GM23338 (cell line): ENCODE data around the gene TENT4B. TPM values are rescaled to one million over a fixed set of nuclear protein-coding genes. Genes with fewer than 3 reads are reported as not detected.

Experiments used
- ATAC-seq: fragments of 200-7000 bp; cut with Tn5 transposase; 3 replicates; pipeline ENCODE4 v1.9.1; 2020
- DNase-seq: peaks from one replicate; pipeline ENCODE4 v3.0.0-alpha.2; 2015; ENCODE audit warnings: low spot score
- H2AFZ ChIP-seq: fragments of 200-600 bp; sonication (generic); 2 replicates; pipeline ENCODE4 v1.8.0; 2016; ENCODE audit warnings: antibody characterized with exemption, mild to moderate bottlenecking, moderate library complexity
- H3F3A ChIP-seq: fragments of 200-600 bp; sonication (generic); replicated peaks from 2 replicates; pipeline ENCODE4 v1.8.0; 2017; ENCODE audit warnings: antibody characterized with exemption, mixed run types, low read depth
- H3K27ac ChIP-seq: fragments of 200-600 bp; sonication (generic); 2 replicates; pipeline ENCODE4 v1.6.1; 2016; ENCODE audit warnings: low read depth
- H3K27me3 ChIP-seq: fragments of 200-600 bp; sonication (generic); 2 replicates; pipeline ENCODE4 v1.8.0; 2016; ENCODE audit warnings: mild to moderate bottlenecking, mixed run types, moderate library complexity; ENCODE audit not compliant: insufficient read depth
- H3K36me3 ChIP-seq: fragments of 200-600 bp; sonication (generic); 2 replicates; pipeline ENCODE4 v1.8.0; 2016; ENCODE audit warnings: mild to moderate bottlenecking; ENCODE audit not compliant: insufficient read depth
- H3K4me1 ChIP-seq: fragments of 200-600 bp; sonication (generic); 2 replicates; pipeline ENCODE4 v1.8.0; 2016; ENCODE audit warnings: mild to moderate bottlenecking, moderate library complexity; ENCODE audit not compliant: insufficient read depth
- H3K4me2 ChIP-seq: fragments of 200-600 bp; sonication (generic); 2 replicates; pipeline ENCODE4 v1.7.1; 2017; ENCODE audit warnings: mixed run types
- H3K4me3 ChIP-seq: fragments of 200-600 bp; sonication (generic); 2 replicates; pipeline ENCODE4 v1.6.1; 2016; ENCODE audit warnings: mixed run types
- H3K79me2 ChIP-seq: fragments of 200-600 bp; sonication (generic); replicated peaks from 2 replicates; pipeline ENCODE4 v1.8.0; 2017; ENCODE audit warnings: mild to moderate bottlenecking; ENCODE audit not compliant: insufficient read depth
- H3K9me2 ChIP-seq: fragments of 200-600 bp; sonication (generic); 2 replicates; pipeline ENCODE4 v1.8.0; 2017; ENCODE audit not compliant: insufficient read depth
- H4K20me1 ChIP-seq: fragments of 200-600 bp; sonication (generic); replicated peaks from 2 replicates; pipeline ENCODE4 v1.8.0; 2017; ENCODE audit warnings: mild to moderate bottlenecking; ENCODE audit not compliant: insufficient read depth
- H3K27ac Mint-ChIP-seq: 2 replicates; pipeline ENCODE4 v1.8.0; 2020; ENCODE audit warnings: inconsistent platforms, mild to moderate bottlenecking, moderate library complexity, mixed read lengths
- H3K27me3 Mint-ChIP-seq: 3 replicates; pipeline ENCODE4 v1.8.0; 2022; ENCODE audit warnings: low read depth, mild to moderate bottlenecking, moderate library complexity, mixed read lengths, inconsistent platforms; ENCODE audit not compliant: insufficient read depth, poor library complexity
- H3K36me3 Mint-ChIP-seq: 3 replicates; pipeline ENCODE4 v1.8.0; 2021; ENCODE audit warnings: low read depth, mild to moderate bottlenecking, inconsistent platforms, moderate library complexity, mixed read lengths
- H3K4me1 Mint-ChIP-seq: 3 replicates; pipeline ENCODE4 v1.8.0; 2020; ENCODE audit warnings: mild to moderate bottlenecking, inconsistent platforms, mixed read lengths
- H3K4me3 Mint-ChIP-seq: 3 replicates; pipeline ENCODE4 v1.8.0; 2021; ENCODE audit warnings: moderate library complexity, mild to moderate bottlenecking, inconsistent platforms, mixed read lengths
- H3K9me3 Mint-ChIP-seq: 3 replicates; pipeline ENCODE4 v1.8.0; 2020; ENCODE audit warnings: moderate library complexity, mild to moderate bottlenecking, inconsistent platforms, mixed read lengths
- CREB1 ChIP-seq: fragments of 250-450 bp; sonication (Bioruptor Pico); IDR thresholded peaks from 2 replicates; pipeline ENCODE4 v1.5.0; 2020; ENCODE audit warnings: low read depth, mild to moderate bottlenecking, moderate library complexity
- EZH2 ChIP-seq: fragments of 200-600 bp; sonication (generic); IDR thresholded peaks from one replicate; pipeline ENCODE4 v1.8.0; 2017; ENCODE audit warnings: antibody characterized with exemption, mild to moderate bottlenecking, low read depth; ENCODE audit not compliant: unreplicated experiment
- EZH2phosphoT487 ChIP-seq: fragments of 200-600 bp; sonication (generic); IDR thresholded peaks from one replicate; pipeline ENCODE4 v1.8.1; 2018; ENCODE audit warnings: antibody characterized with exemption; ENCODE audit not compliant: unreplicated experiment
- JUNB ChIP-seq: IDR thresholded peaks from one replicate; pipeline ENCODE4 v1.6.1; 2016; ENCODE audit warnings: antibody characterized with exemption; ENCODE audit not compliant: unreplicated experiment
- NANOG ChIP-seq: IDR thresholded peaks from 2 replicates; pipeline ENCODE4 v1.6.1; 2016; ENCODE audit warnings: antibody characterized with exemption, borderline replicate concordance
- polyA plus RNA-seq: library from polyadenylated mRNA; unstranded; fragments of >200 nt; fragmentation: Nextera tagmentation; extraction: Ambion mirVana; gene quantifications from 2 replicates; pipeline ENCODE4 v1.2.1, GENCODE V29; 2016
- total RNA-seq: library from RNA; depleted of rRNA; stranded (reverse); fragments of >200 nt; shearing (Covaris generic); gene quantifications from 2 replicates; pipeline ENCODE4 v1.2.3, GENCODE V29; 2014
- TF ChIP-seq, protein P1 (sequence below), 2 experiments: fragments of 200-600 bp in 1 of 2; sonication (generic) in 1 of 2; conservative IDR thresholded peaks; 2 replicates each; pipeline versions ENCODE4 v1.5.1 to v1.6.1; 2016 to 2017; ENCODE audit warnings: antibody characterized with exemption in 2 of 2, low read depth in 2 of 2, mild to moderate bottlenecking in 2 of 2, moderate library complexity in 1 of 2
- TF ChIP-seq, protein P2 (sequence below): IDR thresholded peaks from 2 replicates; pipeline ENCODE4 v1.6.1; 2016; ENCODE audit warnings: antibody characterized with exemption
- TF ChIP-seq, protein P3 (sequence below): fragments of 250-450 bp; sonication (Bioruptor Pico); IDR thresholded peaks from 2 replicates; pipeline ENCODE4 v1.5.0; 2020; ENCODE audit warnings: mild to moderate bottlenecking, moderate library complexity

Gene TENT4B
- total and polyA plus RNA-seq, 2 experiments from 2014 or later = 17.6 to 21.3 TPM

DNA sequence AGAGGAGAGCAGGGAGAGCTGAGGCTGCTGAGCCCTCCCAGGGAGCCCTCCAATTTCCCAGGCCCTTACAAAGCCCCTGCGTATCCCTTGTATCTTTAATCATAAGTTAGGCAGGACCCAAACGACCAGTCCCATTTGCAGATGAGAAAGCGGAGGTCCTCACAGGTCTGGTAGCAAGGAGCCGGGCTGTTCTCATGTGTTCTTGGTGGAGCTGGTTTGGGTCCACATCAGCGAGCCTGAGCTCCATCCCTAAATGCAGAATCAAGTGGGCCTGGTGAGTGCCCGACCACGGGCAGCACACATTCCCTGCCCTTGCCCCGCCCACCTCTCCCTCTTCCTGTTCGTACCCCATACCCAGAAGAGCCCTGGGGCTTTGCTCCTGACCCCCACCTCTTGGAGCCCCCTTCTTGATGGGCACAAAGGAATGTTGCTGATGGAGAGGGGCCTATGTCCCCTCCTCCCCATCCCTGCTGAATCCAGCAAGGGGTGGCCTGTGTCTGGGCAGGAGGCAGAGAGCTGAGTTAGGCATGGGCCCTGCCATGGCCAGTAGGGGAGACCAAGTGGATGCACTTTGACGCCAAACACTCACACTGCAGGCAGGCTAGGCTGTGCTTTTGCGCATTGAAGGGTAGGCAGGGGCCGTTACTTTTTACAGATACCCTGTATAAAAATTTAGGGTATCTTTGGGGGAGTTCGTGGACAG is 95.0 kb downstream of the TENT4B start:
- Histone ChIP-seq H3K4me1 (peaks cover 24% of the 10 kb centered on the region), H3K79me2 (no peaks in the 10 kb centered on the region), H3K9me2 (no peaks in the 10 kb centered on the region), H3F3A (0 out of 2 replicates have a peak, but pooled peaks cover 11% of the 10 kb centered on the region), H3K36me3 (no peaks in the 10 kb centered on the region), H3K27me3 (peaks cover 18% of the 10 kb centered on the region), H2AFZ (no peak overlapping the region; the same call in 1 of the 2 replicates), H3K27ac (peak overlapping the region; percentile 69; the same call in 1 of the 2 replicates), H3K4me3 (no peak overlapping the region), H4K20me1 (no peaks in the 10 kb centered on the region), H3K4me2 (peak overlapping the region; percentile 43; the same call in 1 of the 2 replicates)
- peaks cover 26% of the 10 kb centered on the region for H3K4me1 Mint-ChIP-seq
- no peak overlapping the region for H3K4me3 Mint-ChIP-seq
- H3K27me3 Mint-ChIP-seq = peaks cover 22% of the 10 kb centered on the region
- TF ChIP-seq, protein P1, sequence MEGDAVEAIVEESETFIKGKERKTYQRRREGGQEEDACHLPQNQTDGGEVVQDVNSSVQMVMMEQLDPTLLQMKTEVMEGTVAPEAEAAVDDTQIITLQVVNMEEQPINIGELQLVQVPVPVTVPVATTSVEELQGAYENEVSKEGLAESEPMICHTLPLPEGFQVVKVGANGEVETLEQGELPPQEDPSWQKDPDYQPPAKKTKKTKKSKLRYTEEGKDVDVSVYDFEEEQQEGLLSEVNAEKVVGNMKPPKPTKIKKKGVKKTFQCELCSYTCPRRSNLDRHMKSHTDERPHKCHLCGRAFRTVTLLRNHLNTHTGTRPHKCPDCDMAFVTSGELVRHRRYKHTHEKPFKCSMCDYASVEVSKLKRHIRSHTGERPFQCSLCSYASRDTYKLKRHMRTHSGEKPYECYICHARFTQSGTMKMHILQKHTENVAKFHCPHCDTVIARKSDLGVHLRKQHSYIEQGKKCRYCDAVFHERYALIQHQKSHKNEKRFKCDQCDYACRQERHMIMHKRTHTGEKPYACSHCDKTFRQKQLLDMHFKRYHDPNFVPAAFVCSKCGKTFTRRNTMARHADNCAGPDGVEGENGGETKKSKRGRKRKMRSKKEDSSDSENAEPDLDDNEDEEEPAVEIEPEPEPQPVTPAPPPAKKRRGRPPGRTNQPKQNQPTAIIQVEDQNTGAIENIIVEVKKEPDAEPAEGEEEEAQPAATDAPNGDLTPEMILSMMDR (conservative IDR thresholded peaks at IDR 0.05; ENCODE audit: low read depth in 2 of 2) = 0 out of 4 replicates have a peak, but pooled peaks of 1 of the 2 experiments have one; percentile 6
- no peak for TF ChIP-seq EZH2
- H3K9me3 Mint-ChIP-seq = no peaks in the 10 kb centered on the region
- H3K36me3 Mint-ChIP-seq = no peaks in the 10 kb centered on the region; the same call in 2 of the 3 replicates
- DNase-seq (peak; percentile 37), ATAC-seq (peak; percentile 17)
- H3K27ac Mint-ChIP-seq = no peak overlapping the region

DNA sequence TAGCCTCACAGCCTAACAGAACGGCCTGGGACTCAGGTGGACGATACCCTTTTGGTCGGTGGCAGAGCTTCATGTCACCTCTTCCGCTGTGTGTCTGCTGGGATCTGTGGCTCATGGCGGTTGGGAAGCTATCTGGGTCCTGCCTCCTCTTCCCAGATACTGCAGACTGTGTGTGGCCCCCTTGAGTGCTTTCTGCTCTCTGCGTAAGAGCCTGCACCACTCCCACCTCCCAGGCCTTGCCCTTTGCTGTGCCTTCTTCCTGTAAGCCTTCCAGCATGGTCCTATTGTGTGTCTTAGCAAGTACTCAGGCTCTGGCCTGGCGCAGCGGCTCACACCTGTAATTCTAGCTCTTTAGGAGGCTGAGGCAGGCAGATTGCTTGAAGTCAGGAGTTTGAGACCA is 95.7 kb downstream of the TENT4B start:
- H3K4me1 Mint-ChIP-seq = peaks cover 26% of the 10 kb centered on the region

More for the DNA sequence above, 95.7 kb downstream of the TENT4B start:
- H3K27me3 ChIP-seq = peaks cover 18% of the 10 kb centered on the region
- peaks cover 24% of the 10 kb centered on the region for H3K4me1 ChIP-seq
- no peaks in the 10 kb centered on the region for H4K20me1 ChIP-seq
- H3K4me2 ChIP-seq = no peak overlapping the region
- H3K4me3 Mint-ChIP-seq = no peak overlapping the region; the same call in 2 of the 3 replicates
- TF ChIP-seq, protein P2, sequence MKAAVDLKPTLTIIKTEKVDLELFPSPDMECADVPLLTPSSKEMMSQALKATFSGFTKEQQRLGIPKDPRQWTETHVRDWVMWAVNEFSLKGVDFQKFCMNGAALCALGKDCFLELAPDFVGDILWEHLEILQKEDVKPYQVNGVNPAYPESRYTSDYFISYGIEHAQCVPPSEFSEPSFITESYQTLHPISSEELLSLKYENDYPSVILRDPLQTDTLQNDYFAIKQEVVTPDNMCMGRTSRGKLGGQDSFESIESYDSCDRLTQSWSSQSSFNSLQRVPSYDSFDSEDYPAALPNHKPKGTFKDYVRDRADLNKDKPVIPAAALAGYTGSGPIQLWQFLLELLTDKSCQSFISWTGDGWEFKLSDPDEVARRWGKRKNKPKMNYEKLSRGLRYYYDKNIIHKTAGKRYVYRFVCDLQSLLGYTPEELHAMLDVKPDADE = no peak
- TF ChIP-seq JUNB (no peak), EZH2 (no peak), NANOG (no peak), EZH2phosphoT487 (no peak), CREB1 (CRISPR knock-in tag) (no peak)
- TF ChIP-seq, protein P3, sequence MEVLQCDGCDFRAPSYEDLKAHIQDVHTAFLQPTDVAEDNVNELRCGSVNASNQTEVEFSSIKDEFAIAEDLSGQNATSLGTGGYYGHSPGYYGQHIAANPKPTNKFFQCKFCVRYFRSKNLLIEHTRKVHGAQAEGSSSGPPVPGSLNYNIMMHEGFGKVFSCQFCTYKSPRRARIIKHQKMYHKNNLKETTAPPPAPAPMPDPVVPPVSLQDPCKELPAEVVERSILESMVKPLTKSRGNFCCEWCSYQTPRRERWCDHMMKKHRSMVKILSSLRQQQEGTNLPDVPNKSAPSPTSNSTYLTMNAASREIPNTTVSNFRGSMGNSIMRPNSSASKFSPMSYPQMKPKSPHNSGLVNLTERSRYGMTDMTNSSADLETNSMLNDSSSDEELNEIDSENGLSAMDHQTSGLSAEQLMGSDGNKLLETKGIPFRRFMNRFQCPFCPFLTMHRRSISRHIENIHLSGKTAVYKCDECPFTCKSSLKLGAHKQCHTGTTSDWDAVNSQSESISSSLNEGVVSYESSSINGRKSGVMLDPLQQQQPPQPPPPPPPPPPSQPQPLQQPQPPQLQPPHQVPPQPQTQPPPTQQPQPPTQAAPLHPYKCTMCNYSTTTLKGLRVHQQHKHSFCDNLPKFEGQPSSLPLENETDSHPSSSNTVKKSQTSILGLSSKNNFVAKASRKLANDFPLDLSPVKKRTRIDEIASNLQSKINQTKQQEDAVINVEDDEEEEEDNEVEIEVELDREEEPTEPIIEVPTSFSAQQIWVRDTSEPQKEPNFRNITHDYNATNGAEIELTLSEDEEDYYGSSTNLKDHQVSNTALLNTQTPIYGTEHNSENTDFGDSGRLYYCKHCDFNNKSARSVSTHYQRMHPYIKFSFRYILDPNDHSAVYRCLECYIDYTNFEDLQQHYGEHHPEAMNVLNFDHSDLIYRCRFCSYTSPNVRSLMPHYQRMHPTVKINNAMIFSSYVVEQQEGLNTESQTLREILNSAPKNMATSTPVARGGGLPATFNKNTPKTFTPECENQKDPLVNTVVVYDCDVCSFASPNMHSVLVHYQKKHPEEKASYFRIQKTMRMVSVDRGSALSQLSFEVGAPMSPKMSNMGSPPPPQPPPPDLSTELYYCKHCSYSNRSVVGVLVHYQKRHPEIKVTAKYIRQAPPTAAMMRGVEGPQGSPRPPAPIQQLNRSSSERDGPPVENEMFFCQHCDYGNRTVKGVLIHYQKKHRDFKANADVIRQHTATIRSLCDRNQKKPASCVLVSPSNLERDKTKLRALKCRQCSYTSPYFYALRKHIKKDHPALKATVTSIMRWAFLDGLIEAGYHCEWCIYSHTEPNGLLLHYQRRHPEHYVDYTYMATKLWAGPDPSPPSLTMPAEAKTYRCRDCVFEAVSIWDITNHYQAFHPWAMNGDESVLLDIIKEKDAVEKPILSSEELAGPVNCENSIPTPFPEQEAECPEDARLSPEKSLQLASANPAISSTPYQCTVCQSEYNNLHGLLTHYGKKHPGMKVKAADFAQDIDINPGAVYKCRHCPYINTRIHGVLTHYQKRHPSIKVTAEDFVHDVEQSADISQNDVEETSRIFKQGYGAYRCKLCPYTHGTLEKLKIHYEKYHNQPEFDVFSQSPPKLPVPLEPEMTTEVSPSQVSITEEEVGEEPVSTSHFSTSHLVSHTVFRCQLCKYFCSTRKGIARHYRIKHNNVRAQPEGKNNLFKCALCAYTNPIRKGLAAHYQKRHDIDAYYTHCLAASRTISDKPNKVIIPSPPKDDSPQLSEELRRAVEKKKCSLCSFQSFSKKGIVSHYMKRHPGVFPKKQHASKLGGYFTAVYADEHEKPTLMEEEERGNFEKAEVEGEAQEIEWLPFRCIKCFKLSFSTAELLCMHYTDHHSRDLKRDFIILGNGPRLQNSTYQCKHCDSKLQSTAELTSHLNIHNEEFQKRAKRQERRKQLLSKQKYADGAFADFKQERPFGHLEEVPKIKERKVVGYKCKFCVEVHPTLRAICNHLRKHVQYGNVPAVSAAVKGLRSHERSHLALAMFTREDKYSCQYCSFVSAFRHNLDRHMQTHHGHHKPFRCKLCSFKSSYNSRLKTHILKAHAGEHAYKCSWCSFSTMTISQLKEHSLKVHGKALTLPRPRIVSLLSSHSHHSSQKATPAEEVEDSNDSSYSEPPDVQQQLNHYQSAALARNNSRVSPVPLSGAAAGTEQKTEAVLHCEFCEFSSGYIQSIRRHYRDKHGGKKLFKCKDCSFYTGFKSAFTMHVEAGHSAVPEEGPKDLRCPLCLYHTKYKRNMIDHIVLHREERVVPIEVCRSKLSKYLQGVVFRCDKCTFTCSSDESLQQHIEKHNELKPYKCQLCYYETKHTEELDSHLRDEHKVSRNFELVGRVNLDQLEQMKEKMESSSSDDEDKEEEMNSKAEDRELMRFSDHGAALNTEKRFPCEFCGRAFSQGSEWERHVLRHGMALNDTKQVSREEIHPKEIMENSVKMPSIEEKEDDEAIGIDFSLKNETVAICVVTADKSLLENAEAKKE (CRISPR knock-in tag) = no peak
- H3K79me2 ChIP-seq = no peaks in the 10 kb centered on the region
- no peaks in the 10 kb centered on the region for H3K9me2 ChIP-seq
- no peak overlapping the region for H3K4me3 ChIP-seq
- peak; percentile 37 for DNase-seq
- H3K36me3 ChIP-seq = no peaks in the 10 kb centered on the region
- 0 out of 2 replicates have a peak, but pooled peaks cover 11% of the 10 kb centered on the region for H3F3A ChIP-seq
- no peaks in the 10 kb centered on the region for H3K9me3 Mint-ChIP-seq
- H3K27ac Mint-ChIP-seq = no peak overlapping the region
- peak; percentile 6 for ATAC-seq
- peak overlapping the region; percentile 69; the same call in 1 of the 2 replicates for H3K27ac ChIP-seq
- no peak overlapping the region for H2AFZ ChIP-seq
- no peaks in the 10 kb centered on the region; the same call in 2 of the 3 replicates for H3K36me3 Mint-ChIP-seq
- H3K27me3 Mint-ChIP-seq = peaks cover 22% of the 10 kb centered on the region
